GM23248 (cell line): Measurements from ENCODE around the gene SEPTIN5.

Experiments used
- EZH2 ChIP-seq: fragments of 200-600 bp; sonication (generic); IDR thresholded peaks from 2 replicates; pipeline ENCODE4 v1.6.1; 2018; ENCODE audit warnings: antibody characterized with exemption, mild to moderate bottlenecking; ENCODE audit not compliant: insufficient read depth, poor library complexity, severe bottlenecking
- EZH2phosphoT487 ChIP-seq: fragments of 200-600 bp; sonication (generic); IDR thresholded peaks from 2 replicates; pipeline ENCODE4 v1.6.1; 2018; ENCODE audit warnings: antibody characterized with exemption, moderate library complexity, mild to moderate bottlenecking, low read depth; ENCODE audit not compliant: insufficient read depth

- TF ChIP-seq EZH2phosphoT487 (no peak), EZH2 (no peak)
These were observed 8.9 kb upstream of the SEPTIN5 start for GRCh38 chr22:19705181-19705934.
